MG63 (cell line): Measurements from ENCODE around the gene GRIA2. TPM values are rescaled to one million over a fixed set of nuclear protein-coding genes. Genes with fewer than 3 reads are reported as not detected.
"Not testable (repeated sequence)": the region's sequence is repeated elsewhere in the genome, so short reads cannot be mapped to it uniquely, and the experiment has no call there.

ENCODE experiments used
- DNase-seq: peaks from one replicate; pipeline ENCODE4 v3.0.0-alpha.2; 2020
- H3K27me3 ChIP-seq: fragments of 250-450 bp; sonication (Bioruptor Pico); 2 replicates; pipeline ENCODE4 v1.5.1; 2020; ENCODE audit warnings: mild to moderate bottlenecking, moderate library complexity
- H3K36me3 ChIP-seq: fragments of 250-450 bp; sonication (Bioruptor Pico); 2 replicates; pipeline ENCODE4 v1.5.1; 2020; ENCODE audit warnings: mild to moderate bottlenecking, moderate library complexity
- H3K4me3 ChIP-seq: fragments of 250-450 bp; sonication (Bioruptor Pico); 2 replicates; pipeline ENCODE4 v1.5.1; 2020; ENCODE audit warnings: mild to moderate bottlenecking, moderate library complexity
- H3K9me3 ChIP-seq: fragments of 250-450 bp; sonication (Bioruptor Pico); 2 replicates; pipeline ENCODE4 v1.5.1; 2020; ENCODE audit warnings: mild to moderate bottlenecking, moderate library complexity
- total RNA-seq: library from RNA; depleted of rRNA; stranded (reverse); fragments of >200 nt; shearing (Covaris generic); gene quantifications from 2 replicates; pipeline ENCODE4 v1.2.3, GENCODE V29; 2014; ENCODE audit warnings: low replicate concordance

GRIA2 gene
- total RNA-seq, 1 experiment from 2014 or later = not detected

- Histone ChIP-seq H3K9me3 (no peaks in the 10 kb centered on the region), H3K27me3 (peaks cover 30% of the 10 kb centered on the region), H3K36me3 (no peaks in the 10 kb centered on the region), H3K4me3 (no peak overlapping the region)
- no peak for DNase-seq
These were observed 11.0 kb downstream of the GRIA2 start for GRCh38 chr4:157231525-157231924.

GRCh38 chr4:157242871-157243270 is 22.3 kb downstream of the GRIA2 start:
- Histone ChIP-seq H3K27me3 (peaks cover 16% of the 10 kb centered on the region), H3K9me3 (no peaks in the 10 kb centered on the region), H3K36me3 (no peaks in the 10 kb centered on the region), H3K4me3 (no peak overlapping the region)
- DNase-seq = no peak

- DNase-seq = no peak
- Histone ChIP-seq H3K36me3 (no peaks in the 10 kb centered on the region), H3K9me3 (no peaks in the 10 kb centered on the region), H3K27me3 (peaks cover 16% of the 10 kb centered on the region), H3K4me3 (no peak overlapping the region)
These were observed 23.8 kb downstream of the GRIA2 start for GRCh38 chr4:157244348-157244747.

- H3K27me3 ChIP-seq = peaks cover 16% of the 10 kb centered on the region
- no peaks in the 10 kb centered on the region for H3K36me3 ChIP-seq
- no peak for DNase-seq
- H3K9me3 ChIP-seq = no peaks in the 10 kb centered on the region
- no peak overlapping the region for H3K4me3 ChIP-seq
These were observed 24.8 kb downstream of the GRIA2 start for GRCh38 chr4:157245351-157245750.

GRCh38 chr4:157246964-157247363 is 26.4 kb downstream of the GRIA2 start:
- H3K36me3 ChIP-seq = no peaks in the 10 kb centered on the region
- no peak for DNase-seq
- H3K9me3 ChIP-seq = no peaks in the 10 kb centered on the region
- peaks cover 9% of the 10 kb centered on the region; the same call in 1 of the 2 replicates for H3K27me3 ChIP-seq
- H3K4me3 ChIP-seq = no peak overlapping the region

- not testable (repeated sequence) for H3K36me3 ChIP-seq, H3K27me3 ChIP-seq, DNase-seq
These were observed 37.6 kb downstream of the GRIA2 start for GRCh38 chr4:157258165-157258564.

GRCh38 chr4:157265281-157265680 is 44.8 kb downstream of the GRIA2 start:
- Histone ChIP-seq H3K4me3 (no peak overlapping the region), H3K36me3 (no peaks in the 10 kb centered on the region), H3K9me3 (no peaks in the 10 kb centered on the region), H3K27me3 (peaks cover 7% of the 10 kb centered on the region; the same call in 1 of the 2 replicates)
- no peak for DNase-seq

More at GRCh38 chr4:157258165-157258564, 37.6 kb downstream of the GRIA2 start:
- not testable (repeated sequence) for H3K9me3 ChIP-seq, H3K4me3 ChIP-seq

- Histone ChIP-seq H3K36me3 (no peaks in the 10 kb centered on the region), H3K4me3 (no peak overlapping the region), H3K9me3 (no peaks in the 10 kb centered on the region), H3K27me3 (peaks cover 5% of the 10 kb centered on the region; the same call in 1 of the 2 replicates)
- DNase-seq = no peak
These were observed 49.6 kb downstream of the GRIA2 start for GRCh38 chr4:157270108-157270507.

GRCh38 chr4:157270552-157270951 is 50.0 kb downstream of the GRIA2 start:
- peaks cover 5% of the 10 kb centered on the region; the same call in 1 of the 2 replicates for H3K27me3 ChIP-seq
- no peaks in the 10 kb centered on the region for H3K36me3 ChIP-seq
- H3K9me3 ChIP-seq = no peaks in the 10 kb centered on the region
- no peak overlapping the region for H3K4me3 ChIP-seq
- no peak for DNase-seq

GRCh38 chr4:157271166-157271869 is 50.8 kb downstream of the GRIA2 start:
- peaks cover 5% of the 10 kb centered on the region; the same call in 1 of the 2 replicates for H3K27me3 ChIP-seq
- no peak for DNase-seq
- no peaks in the 10 kb centered on the region for H3K9me3 ChIP-seq
- H3K4me3 ChIP-seq = no peak overlapping the region
- H3K36me3 ChIP-seq = no peaks in the 10 kb centered on the region

GRCh38 chr4:157280673-157281072 is 60.1 kb downstream of the GRIA2 start:
- H3K4me3 ChIP-seq = no peak overlapping the region
- H3K27me3 ChIP-seq = peaks cover 3% of the 10 kb centered on the region; the same call in 1 of the 2 replicates
- DNase-seq = no peak
- H3K9me3 ChIP-seq = no peaks in the 10 kb centered on the region
- H3K36me3 ChIP-seq = no peaks in the 10 kb centered on the region

- Histone ChIP-seq H3K36me3 (no peaks in the 10 kb centered on the region), H3K27me3 (peaks cover 3% of the 10 kb centered on the region; the same call in 1 of the 2 replicates), H3K9me3 (no peaks in the 10 kb centered on the region), H3K4me3 (no peak overlapping the region)
- no peak for DNase-seq
These were observed 61.5 kb downstream of the GRIA2 start for GRCh38 chr4:157282019-157282418.

GRCh38 chr4:157287445-157287844 is 66.9 kb downstream of the GRIA2 start:
- Histone ChIP-seq H3K27me3 (peaks cover 7% of the 10 kb centered on the region), H3K4me3 (no peak overlapping the region), H3K9me3 (no peaks in the 10 kb centered on the region), H3K36me3 (no peaks in the 10 kb centered on the region)
- no peak for DNase-seq

- Histone ChIP-seq H3K36me3 (no peaks in the 10 kb centered on the region), H3K4me3 (no peak overlapping the region), H3K27me3 (peaks cover 17% of the 10 kb centered on the region), H3K9me3 (no peaks in the 10 kb centered on the region)
- no peak for DNase-seq
These were observed 70.1 kb downstream of the GRIA2 start for GRCh38 chr4:157290622-157291021.

GRCh38 chr4:157291071-157291470 is 70.5 kb downstream of the GRIA2 start:
- H3K4me3 ChIP-seq = no peak overlapping the region
- H3K9me3 ChIP-seq = no peaks in the 10 kb centered on the region
- H3K27me3 ChIP-seq = peaks cover 17% of the 10 kb centered on the region
- H3K36me3 ChIP-seq = no peaks in the 10 kb centered on the region
- no peak for DNase-seq

- no peaks in the 10 kb centered on the region for H3K36me3 ChIP-seq
- H3K4me3 ChIP-seq = no peak overlapping the region
- H3K9me3 ChIP-seq = no peaks in the 10 kb centered on the region
- DNase-seq = no peak
- H3K27me3 ChIP-seq = peaks cover 22% of the 10 kb centered on the region
These were observed 73.1 kb downstream of the GRIA2 start for GRCh38 chr4:157293673-157294072.

- Histone ChIP-seq H3K9me3 (no peaks in the 10 kb centered on the region), H3K36me3 (no peaks in the 10 kb centered on the region), H3K4me3 (no peak overlapping the region), H3K27me3 (peaks cover 25% of the 10 kb centered on the region)
- DNase-seq = no peak
These were observed 74.0 kb downstream of the GRIA2 start for GRCh38 chr4:157294575-157294974.

GRCh38 chr4:157300701-157301100 is 80.2 kb downstream of the GRIA2 start:
- no peak for DNase-seq
- H3K4me3 ChIP-seq = no peak overlapping the region
- no peaks in the 10 kb centered on the region for H3K9me3 ChIP-seq
- no peaks in the 10 kb centered on the region for H3K36me3 ChIP-seq
- peaks cover 26% of the 10 kb centered on the region for H3K27me3 ChIP-seq
